HepG2 (cell line): ENCODE data around the gene SCAMP3. TPM values are rescaled to one million over a fixed set of nuclear protein-coding genes. Genes with fewer than 3 reads are reported as not detected.

ENCODE experiments used
- CREM ChIP-seq, 2 experiments: sonication (generic) in 1 of 2; formaldehyde crosslinking in 1 of 2; IDR thresholded peaks; 2 replicates each; pipeline versions ENCODE4 v1.4.0 to v1.6.1; 2016 to 2020; ENCODE audit warnings: antibody characterized with exemption in 1 of 2, mild to moderate bottlenecking in 1 of 2, missing genetic modification reagents in 1 of 2
- ESRRA ChIP-seq: sonication (generic); formaldehyde crosslinking; IDR thresholded peaks from 2 replicates; pipeline ENCODE4 v1.5.1; 2020; ENCODE audit warnings: mild to moderate bottlenecking, low read depth, missing genetic modification reagents
- HOXA5 ChIP-seq: sonication (generic); formaldehyde crosslinking; IDR thresholded peaks from 2 replicates; pipeline ENCODE4 v1.4.0; 2020; ENCODE audit warnings: missing genetic modification reagents
- IRF2 ChIP-seq: IDR thresholded peaks from 2 replicates; pipeline ENCODE4 v1.6.1; 2018; ENCODE audit warnings: missing genetic modification reagents, missing compliant biosample characterization
- JUNB ChIP-seq: sonication (generic); formaldehyde crosslinking; IDR thresholded peaks from 2 replicates; pipeline ENCODE4 v1.8.0; 2022; ENCODE audit warnings: missing genetic modification reagents, mild to moderate bottlenecking, borderline replicate concordance
- KMT2A ChIP-seq: sonication (generic); formaldehyde crosslinking; IDR thresholded peaks from 2 replicates; pipeline ENCODE4 v1.4.0; 2020; ENCODE audit warnings: missing genetic modification reagents
- NAIF1 ChIP-seq: sonication (generic); formaldehyde crosslinking; IDR thresholded peaks from 2 replicates; pipeline ENCODE4 v1.5.0; 2020; ENCODE audit warnings: mild to moderate bottlenecking, missing genetic modification reagents, borderline replicate concordance
- POLR2AphosphoS5 ChIP-seq: IDR thresholded peaks from 2 replicates; pipeline ENCODE4 v1.6.1; 2012; ENCODE audit warnings: low read depth, low read length
- TBX2 ChIP-seq: sonication (generic); formaldehyde crosslinking; IDR thresholded peaks from 2 replicates; pipeline ENCODE4 v1.5.0; 2020; ENCODE audit warnings: missing genetic modification reagents, mild to moderate bottlenecking, borderline replicate concordance
- ZBTB38 ChIP-seq: sonication (generic); formaldehyde crosslinking; IDR thresholded peaks from 2 replicates; pipeline ENCODE4 v1.5.1; 2020; ENCODE audit warnings: mild to moderate bottlenecking, missing genetic modification reagents
- ZKSCAN5 ChIP-seq: sonication (generic); formaldehyde crosslinking; IDR thresholded peaks from 2 replicates; pipeline ENCODE4 v1.5.1; 2020; ENCODE audit warnings: mild to moderate bottlenecking, missing genetic modification reagents
- ZNF557 ChIP-seq: sonication (generic); formaldehyde crosslinking; IDR thresholded peaks from 2 replicates; pipeline ENCODE4 v1.4.0; 2020; ENCODE audit warnings: missing genetic modification reagents
- ZSCAN12 ChIP-seq: sonication (generic); formaldehyde crosslinking; IDR thresholded peaks from 2 replicates; pipeline ENCODE4 v1.9.0; 2021; ENCODE audit warnings: mild to moderate bottlenecking, missing genetic modification reagents
- polyA plus RNA-seq, 8 experiments: library from polyadenylated mRNA; depleted of rRNA in 3 of 8; stranded (reverse) in 7 of 8; unstranded in 1 of 8; fragments of >200 nt; fragmentation: Illumina TruSeq in 4 of 8; extraction: Trizol in 4 of 8; gene quantifications; 2 replicates each; pipeline versions ENCODE4 v1.2.1 to v1.2.3, GENCODE V29; 2011 to 2016; ENCODE audit warnings: low read depth in 4 of 8, missing spikeins in 1 of 8, mixed read lengths in 1 of 8; ENCODE audit not compliant: insufficient read depth in 1 of 8
- total RNA-seq, 5 experiments: library from RNA; depleted of rRNA; stranded (reverse); fragments of >200 nt; fragmentation: Illumina TruSeq; extraction: Trizol; gene quantifications; 2 replicates each; pipeline ENCODE4 v1.2.3, GENCODE V29; 2016; ENCODE audit warnings: low read depth in 1 of 5
- TF ChIP-seq, protein P1 (sequence below): sonication (generic); formaldehyde crosslinking; IDR thresholded peaks from one replicate; pipeline ENCODE4 v1.5.1; 2020; ENCODE audit warnings: mild to moderate bottlenecking, missing genetic modification reagents; ENCODE audit errors: not compliant biosample characterization
- TF ChIP-seq, protein P2 (sequence below): sonication (generic); formaldehyde crosslinking; IDR thresholded peaks from 2 replicates; pipeline ENCODE4 v1.8.0; 2022; ENCODE audit warnings: missing genetic modification reagents, mild to moderate bottlenecking, inconsistent platforms, borderline replicate concordance
- TF ChIP-seq, protein P3 (sequence below): fragments of 450-650 bp; IDR thresholded peaks from 2 replicates; pipeline ENCODE4 v1.6.1; 2016

SCAMP3 gene
- total and polyA plus RNA-seq, 2 of the 13 experiments (the other 11 are each of a cell fraction or from before 2014, with no cell fraction given) = 46.8 to 83.3 TPM

DNA sequence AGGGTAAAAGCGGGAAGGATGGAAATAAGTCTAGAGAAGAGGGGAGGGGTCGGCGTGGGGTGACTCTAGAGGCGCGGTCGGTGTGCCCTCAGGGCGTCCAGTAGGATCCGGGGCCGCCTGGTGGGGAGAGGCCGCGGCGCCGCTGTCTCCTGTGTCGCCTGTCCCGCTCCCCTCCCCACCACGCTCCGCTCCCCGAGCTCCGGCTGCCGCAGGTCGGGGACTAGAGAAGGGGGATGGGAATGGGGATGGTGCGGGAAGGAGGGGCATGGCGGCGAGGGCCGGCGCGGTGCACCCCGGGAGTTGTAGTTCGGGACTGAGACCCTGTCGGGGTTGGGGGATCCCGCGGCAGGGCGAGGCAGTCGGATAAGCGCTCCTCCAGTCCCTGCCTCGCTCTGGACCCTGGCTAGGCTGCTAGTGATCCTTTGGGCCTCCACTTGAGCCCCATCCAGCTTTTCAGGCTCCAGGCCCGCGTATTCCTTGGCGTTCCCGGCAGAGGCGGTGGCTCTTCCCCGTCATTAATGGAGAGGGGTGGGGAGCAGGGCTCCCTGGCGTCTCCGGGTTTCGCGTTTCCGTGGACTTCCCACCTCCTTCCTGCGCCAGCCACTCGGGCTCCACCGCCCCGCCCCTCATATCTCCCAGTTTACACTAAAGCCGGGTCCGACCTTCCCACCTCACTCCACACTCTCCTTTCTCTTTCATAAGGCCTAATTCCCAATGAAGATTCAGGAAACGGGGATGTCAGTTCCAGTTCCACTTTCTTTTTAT, 6.7 kb downstream of the SCAMP3 start, which contains the start of gene ENTREP3 (continued):
- TF ChIP-seq, protein P1, sequence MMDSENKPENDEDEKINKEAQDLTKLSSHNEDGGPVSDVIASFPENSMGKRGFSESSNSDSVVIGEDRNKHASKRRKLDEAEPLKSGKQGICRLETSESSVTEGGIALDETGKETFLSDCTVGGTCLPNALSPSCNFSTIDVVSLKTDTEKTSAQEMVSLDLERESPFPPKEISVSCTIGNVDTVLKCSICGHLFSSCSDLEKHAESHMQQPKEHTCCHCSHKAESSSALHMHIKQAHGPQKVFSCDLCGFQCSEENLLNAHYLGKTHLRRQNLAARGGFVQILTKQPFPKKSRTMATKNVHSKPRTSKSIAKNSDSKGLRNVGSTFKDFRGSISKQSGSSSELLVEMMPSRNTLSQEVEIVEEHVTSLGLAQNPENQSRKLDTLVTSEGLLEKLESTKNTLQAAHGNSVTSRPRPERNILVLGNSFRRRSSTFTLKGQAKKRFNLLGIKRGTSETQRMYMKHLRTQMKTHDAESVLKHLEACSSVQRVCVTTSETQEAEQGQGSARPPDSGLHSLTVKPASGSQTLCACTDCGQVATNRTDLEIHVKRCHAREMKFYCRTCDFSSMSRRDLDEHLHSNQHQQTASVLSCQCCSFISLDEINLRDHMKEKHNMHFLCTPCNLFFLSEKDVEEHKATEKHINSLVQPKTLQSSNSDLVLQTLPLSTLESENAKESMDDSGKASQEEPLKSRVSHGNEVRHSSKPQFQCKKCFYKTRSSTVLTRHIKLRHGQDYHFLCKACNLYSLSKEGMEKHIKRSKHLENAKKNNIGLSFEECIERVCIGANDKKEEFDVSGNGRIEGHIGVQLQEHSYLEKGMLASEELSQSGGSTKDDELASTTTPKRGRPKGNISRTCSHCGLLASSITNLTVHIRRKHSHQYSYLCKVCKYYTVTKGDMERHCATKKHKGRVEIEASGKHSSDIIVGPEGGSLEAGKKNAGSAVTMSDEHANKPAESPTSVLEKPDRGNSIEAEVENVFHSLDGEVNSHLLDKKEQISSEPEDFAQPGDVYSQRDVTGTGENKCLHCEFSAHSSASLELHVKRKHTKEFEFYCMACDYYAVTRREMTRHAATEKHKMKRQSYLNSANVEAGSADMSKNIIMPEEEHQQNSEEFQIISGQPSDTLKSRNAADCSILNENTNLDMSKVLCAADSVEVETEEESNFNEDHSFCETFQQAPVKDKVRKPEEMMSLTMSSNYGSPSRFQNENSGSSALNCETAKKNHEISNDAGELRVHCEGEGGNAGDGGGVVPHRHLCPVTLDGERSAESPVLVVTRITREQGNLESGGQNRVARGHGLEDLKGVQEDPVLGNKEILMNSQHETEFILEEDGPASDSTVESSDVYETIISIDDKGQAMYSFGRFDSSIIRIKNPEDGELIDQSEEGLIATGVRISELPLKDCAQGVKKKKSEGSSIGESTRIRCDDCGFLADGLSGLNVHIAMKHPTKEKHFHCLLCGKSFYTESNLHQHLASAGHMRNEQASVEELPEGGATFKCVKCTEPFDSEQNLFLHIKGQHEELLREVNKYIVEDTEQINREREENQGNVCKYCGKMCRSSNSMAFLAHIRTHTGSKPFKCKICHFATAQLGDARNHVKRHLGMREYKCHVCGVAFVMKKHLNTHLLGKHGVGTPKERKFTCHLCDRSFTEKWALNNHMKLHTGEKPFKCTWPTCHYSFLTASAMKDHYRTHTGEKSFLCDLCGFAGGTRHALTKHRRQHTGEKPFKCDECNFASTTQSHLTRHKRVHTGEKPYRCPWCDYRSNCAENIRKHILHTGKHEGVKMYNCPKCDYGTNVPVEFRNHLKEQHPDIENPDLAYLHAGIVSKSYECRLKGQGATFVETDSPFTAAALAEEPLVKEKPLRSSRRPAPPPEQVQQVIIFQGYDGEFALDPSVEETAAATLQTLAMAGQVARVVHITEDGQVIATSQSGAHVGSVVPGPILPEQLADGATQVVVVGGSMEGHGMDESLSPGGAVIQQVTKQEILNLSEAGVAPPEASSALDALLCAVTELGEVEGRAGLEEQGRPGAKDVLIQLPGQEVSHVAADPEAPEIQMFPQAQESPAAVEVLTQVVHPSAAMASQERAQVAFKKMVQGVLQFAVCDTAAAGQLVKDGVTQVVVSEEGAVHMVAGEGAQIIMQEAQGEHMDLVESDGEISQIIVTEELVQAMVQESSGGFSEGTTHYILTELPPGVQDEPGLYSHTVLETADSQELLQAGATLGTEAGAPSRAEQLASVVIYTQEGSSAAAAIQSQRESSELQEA = peak; percentile 30
- TF ChIP-seq ESRRA (CRISPR knock-in tag) (no peak), NAIF1 (CRISPR knock-in tag) (no peak), ZBTB38 (CRISPR knock-in tag) (peak; percentile 69), ZNF557 (peak; percentile 48; the same call in 1 of the 2 replicates), ZKSCAN5 (CRISPR knock-in tag) (no peak), IRF2 (peak; percentile 78), HOXA5 (CRISPR knock-in tag) (peak; percentile 86; the same call in 1 of the 2 replicates), POLR2AphosphoS5 (peak; percentile 81), KMT2A (CRISPR knock-in tag) (peak; percentile 71), ZSCAN12 (no peak), TBX2 (CRISPR knock-in tag) (no peak), CREM (IDR thresholded peaks at IDR 0.05) (peak; percentile 57; the same call in 1 of the 2 replicates), CREM (CRISPR knock-in tag; IDR thresholded peaks at IDR 0.05) (no peak), JUNB (no peak)
- TF ChIP-seq, protein P2, sequence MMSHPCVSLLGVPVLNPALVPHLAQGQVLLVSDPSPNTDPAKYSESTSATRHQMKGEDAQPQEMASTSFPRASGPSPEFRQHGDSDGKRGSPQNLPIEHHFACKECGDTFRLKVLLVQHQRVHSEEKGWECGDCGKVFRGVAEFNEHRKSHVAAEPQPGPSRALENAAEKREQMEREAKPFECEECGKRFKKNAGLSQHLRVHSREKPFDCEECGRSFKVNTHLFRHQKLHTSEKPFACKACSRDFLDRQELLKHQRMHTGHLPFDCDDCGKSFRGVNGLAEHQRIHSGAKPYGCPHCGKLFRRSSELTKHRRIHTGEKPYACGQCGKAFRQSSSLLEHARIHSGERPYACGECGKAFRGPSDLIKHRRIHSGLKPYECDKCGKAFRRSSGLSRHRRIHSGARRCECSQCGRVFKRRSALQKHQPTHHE = peak; percentile 50; the same call in 1 of the 2 replicates
- TF ChIP-seq, protein P3, sequence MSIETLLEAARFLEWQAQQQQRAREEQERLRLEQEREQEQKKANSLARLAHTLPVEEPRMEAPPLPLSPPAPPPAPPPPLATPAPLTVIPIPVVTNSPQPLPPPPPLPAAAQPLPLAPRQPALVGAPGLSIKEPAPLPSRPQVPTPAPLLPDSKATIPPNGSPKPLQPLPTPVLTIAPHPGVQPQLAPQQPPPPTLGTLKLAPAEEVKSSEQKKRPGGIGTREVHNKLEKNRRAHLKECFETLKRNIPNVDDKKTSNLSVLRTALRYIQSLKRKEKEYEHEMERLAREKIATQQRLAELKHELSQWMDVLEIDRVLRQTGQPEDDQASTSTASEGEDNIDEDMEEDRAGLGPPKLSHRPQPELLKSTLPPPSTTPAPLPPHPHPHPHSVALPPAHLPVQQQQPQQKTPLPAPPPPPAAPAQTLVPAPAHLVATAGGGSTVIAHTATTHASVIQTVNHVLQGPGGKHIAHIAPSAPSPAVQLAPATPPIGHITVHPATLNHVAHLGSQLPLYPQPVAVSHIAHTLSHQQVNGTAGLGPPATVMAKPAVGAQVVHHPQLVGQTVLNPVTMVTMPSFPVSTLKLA = peak; percentile 20; the same call in 1 of the 2 replicates
